Measurements from ENCODE around the gene CPNE7. TPM values are rescaled to one million over a fixed set of nuclear protein-coding genes. Genes with fewer than 3 reads are reported as not detected.

CPNE7 gene
- total and polyA plus RNA-seq, 9 of the 15 experiments (the other 6 are each of a cell fraction or from before 2014, with no cell fraction given) = 0.30 to 73.4 (median 32.7) TPM

DNA sequence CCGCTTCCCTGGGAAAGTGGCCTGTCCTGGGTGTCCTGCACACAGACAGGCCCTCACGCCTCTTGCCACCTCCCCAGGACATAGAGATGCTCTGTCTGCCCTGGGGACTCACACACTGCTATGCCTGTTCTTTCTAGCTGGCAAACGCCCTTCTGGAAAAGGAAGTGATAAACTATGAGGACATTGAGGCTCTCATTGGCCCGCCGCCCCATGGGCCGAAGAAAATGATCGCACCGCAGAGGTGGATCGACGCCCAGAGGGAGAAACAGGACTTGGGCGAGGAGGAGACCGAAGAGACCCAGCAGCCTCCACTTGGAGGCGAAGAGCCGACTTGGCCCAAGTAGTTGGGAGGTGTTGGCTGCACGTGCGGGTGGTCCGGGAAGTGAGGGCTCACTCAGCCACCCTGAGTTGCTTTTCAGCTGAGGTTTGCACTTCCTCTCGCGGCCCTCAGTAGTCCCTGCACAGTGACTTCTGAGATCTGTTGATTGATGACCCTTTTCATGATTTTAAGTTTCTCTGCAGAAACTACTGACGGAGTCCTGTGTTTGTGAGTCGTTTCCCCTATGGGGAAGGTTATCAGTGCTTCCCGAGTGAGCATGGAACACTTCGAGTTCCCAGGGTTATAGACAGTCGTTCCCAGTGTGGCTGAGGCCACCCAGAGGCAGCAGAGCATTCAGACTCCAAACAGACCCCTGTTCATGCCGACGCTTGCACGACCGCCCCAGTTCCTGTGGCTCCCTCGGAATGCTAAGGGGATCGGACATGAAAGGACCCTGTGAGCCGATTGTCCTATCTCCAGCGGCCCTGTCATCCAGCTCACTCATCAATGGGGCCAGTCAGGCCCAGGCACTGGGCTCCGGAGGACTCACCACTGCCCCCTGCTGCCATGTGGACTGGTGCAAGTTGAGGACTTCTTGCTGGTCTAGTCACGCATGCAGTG, 18.5 kb upstream of the CPNE7 start (continued):
- TF ChIP-seq, protein P1, sequence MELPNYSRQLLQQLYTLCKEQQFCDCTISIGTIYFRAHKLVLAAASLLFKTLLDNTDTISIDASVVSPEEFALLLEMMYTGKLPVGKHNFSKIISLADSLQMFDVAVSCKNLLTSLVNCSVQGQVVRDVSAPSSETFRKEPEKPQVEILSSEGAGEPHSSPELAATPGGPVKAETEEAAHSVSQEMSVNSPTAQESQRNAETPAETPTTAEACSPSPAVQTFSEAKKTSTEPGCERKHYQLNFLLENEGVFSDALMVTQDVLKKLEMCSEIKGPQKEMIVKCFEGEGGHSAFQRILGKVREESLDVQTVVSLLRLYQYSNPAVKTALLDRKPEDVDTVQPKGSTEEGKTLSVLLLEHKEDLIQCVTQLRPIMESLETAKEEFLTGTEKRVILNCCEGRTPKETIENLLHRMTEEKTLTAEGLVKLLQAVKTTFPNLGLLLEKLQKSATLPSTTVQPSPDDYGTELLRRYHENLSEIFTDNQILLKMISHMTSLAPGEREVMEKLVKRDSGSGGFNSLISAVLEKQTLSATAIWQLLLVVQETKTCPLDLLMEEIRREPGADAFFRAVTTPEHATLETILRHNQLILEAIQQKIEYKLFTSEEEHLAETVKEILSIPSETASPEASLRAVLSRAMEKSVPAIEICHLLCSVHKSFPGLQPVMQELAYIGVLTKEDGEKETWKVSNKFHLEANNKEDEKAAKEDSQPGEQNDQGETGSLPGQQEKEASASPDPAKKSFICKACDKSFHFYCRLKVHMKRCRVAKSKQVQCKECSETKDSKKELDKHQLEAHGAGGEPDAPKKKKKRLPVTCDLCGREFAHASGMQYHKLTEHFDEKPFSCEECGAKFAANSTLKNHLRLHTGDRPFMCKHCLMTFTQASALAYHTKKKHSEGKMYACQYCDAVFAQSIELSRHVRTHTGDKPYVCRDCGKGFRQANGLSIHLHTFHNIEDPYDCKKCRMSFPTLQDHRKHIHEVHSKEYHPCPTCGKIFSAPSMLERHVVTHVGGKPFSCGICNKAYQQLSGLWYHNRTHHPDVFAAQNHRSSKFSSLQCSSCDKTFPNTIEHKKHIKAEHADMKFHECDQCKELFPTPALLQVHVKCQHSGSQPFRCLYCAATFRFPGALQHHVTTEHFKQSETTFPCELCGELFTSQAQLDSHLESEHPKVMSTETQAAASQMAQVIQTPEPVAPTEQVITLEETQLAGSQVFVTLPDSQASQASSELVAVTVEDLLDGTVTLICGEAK (IDR thresholded peaks at IDR 0.05) = no peak
- TF ChIP-seq, protein P1 (CRISPR knock-in tag; IDR thresholded peaks at IDR 0.05) = no peak
- TF ChIP-seq SREBF2 (CRISPR knock-in tag; IDR thresholded peaks at IDR 0.05) (no peak), KLF16 (IDR thresholded peaks at IDR 0.05) (peak; percentile 43; the same call in 1 of the 2 replicates), PRMT5 (CRISPR knock-in tag; IDR thresholded peaks at IDR 0.05) (no peak), MEIS2 (IDR thresholded peaks at IDR 0.05; ENCODE audit: partially characterized antibody) (peak; percentile 74)
- TF ChIP-seq, protein P2, sequence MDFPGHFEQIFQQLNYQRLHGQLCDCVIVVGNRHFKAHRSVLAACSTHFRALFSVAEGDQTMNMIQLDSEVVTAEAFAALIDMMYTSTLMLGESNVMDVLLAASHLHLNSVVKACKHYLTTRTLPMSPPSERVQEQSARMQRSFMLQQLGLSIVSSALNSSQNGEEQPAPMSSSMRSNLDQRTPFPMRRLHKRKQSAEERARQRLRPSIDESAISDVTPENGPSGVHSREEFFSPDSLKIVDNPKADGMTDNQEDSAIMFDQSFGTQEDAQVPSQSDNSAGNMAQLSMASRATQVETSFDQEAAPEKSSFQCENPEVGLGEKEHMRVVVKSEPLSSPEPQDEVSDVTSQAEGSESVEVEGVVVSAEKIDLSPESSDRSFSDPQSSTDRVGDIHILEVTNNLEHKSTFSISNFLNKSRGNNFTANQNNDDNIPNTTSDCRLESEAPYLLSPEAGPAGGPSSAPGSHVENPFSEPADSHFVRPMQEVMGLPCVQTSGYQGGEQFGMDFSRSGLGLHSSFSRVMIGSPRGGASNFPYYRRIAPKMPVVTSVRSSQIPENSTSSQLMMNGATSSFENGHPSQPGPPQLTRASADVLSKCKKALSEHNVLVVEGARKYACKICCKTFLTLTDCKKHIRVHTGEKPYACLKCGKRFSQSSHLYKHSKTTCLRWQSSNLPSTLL (IDR thresholded peaks at IDR 0.05) = no peak
- TF ChIP-seq, protein P3, sequence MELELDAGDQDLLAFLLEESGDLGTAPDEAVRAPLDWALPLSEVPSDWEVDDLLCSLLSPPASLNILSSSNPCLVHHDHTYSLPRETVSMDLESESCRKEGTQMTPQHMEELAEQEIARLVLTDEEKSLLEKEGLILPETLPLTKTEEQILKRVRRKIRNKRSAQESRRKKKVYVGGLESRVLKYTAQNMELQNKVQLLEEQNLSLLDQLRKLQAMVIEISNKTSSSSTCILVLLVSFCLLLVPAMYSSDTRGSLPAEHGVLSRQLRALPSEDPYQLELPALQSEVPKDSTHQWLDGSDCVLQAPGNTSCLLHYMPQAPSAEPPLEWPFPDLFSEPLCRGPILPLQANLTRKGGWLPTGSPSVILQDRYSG (tag; conservative IDR thresholded peaks at IDR 0.05; ENCODE audit: low read depth) = no peak
- TF ChIP-seq, protein P4, sequence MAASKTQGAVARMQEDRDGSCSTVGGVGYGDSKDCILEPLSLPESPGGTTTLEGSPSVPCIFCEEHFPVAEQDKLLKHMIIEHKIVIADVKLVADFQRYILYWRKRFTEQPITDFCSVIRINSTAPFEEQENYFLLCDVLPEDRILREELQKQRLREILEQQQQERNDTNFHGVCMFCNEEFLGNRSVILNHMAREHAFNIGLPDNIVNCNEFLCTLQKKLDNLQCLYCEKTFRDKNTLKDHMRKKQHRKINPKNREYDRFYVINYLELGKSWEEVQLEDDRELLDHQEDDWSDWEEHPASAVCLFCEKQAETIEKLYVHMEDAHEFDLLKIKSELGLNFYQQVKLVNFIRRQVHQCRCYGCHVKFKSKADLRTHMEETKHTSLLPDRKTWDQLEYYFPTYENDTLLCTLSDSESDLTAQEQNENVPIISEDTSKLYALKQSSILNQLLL (CRISPR knock-in tag; IDR thresholded peaks at IDR 0.05; ENCODE audit: borderline replicate concordance) = no peak
- TF ChIP-seq, protein P5, sequence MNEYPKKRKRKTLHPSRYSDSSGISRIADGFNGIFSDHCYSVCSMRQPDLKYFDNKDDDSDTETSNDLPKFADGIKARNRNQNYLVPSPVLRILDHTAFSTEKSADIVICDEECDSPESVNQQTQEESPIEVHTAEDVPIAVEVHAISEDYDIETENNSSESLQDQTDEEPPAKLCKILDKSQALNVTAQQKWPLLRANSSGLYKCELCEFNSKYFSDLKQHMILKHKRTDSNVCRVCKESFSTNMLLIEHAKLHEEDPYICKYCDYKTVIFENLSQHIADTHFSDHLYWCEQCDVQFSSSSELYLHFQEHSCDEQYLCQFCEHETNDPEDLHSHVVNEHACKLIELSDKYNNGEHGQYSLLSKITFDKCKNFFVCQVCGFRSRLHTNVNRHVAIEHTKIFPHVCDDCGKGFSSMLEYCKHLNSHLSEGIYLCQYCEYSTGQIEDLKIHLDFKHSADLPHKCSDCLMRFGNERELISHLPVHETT (CRISPR knock-in tag; conservative IDR thresholded peaks at IDR 0.05 in 1 of 2, IDR thresholded peaks at IDR 0.05 in 1 of 2) = no peak

Data from K562 (cell line).